GM18873 (cell line): ENCODE results near the gene PRR14L.
"Not testable (repeated sequence)": the region's sequence is repeated elsewhere in the genome, so short reads cannot be mapped to it uniquely, and the experiment has no call there.

Experiments
- ATAC-seq: cut with Tn5 transposase; IDR thresholded peaks from one replicate; pipeline ENCODE4 v1.9.1; 2021; ENCODE audit warnings: mild to moderate bottlenecking, moderate library complexity, moderate number of reproducible peaks; ENCODE audit not compliant: unreplicated experiment, low FRiP score

PRR14L gene

GRCh38 chr22:31683181-31684105 lies 66.5 kb downstream of the PRR14L start:
- ATAC-seq = no peak

DNA sequence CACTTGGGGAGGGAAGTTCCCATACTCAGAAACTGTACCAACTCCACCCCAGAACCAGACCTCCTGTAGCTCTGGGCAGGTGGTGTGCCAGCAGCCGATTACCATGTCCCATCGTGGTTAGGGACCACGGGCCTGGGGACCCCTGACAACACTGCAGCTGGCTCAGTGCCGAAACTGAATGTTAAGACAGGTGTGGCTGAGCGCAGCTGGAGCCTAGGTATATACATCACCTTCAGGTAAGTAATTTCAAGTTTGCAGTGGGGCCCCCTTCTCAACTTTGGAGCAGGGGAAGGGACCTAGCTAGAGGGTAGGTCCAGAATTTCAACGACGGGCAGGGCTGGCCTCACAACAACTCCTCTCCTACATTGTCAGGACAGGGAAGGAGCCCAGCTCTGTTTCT lies 67.2 kb downstream of the PRR14L start:
- no peak for ATAC-seq

- no peak for ATAC-seq
Observed at GRCh38 chr22:31681349-31682345, 68.3 kb downstream of the PRR14L start.

DNA sequence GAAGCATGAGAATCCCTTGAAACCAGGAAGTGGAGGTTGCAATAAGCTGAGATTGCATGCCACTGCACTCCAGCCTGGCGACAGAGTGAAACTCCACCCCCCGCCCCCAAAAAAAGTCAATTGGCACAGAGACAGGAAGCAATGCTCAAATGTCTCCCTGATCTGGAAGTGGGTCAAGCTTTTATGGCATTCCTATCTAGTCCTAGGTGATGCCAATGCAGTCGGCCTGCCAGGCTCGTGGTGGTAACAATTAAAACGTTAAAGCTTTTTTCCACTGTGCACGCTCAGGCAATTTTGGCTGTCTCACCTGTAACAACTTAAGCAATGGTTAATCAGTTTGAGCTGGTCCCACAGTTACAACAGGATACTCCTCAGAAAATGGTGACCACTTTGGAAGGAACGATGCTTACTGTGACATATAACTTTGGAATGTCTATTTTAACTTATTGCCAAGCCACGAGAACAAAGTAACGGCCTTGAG lies 69.0 kb downstream of the PRR14L start:
- no peak for ATAC-seq

DNA sequence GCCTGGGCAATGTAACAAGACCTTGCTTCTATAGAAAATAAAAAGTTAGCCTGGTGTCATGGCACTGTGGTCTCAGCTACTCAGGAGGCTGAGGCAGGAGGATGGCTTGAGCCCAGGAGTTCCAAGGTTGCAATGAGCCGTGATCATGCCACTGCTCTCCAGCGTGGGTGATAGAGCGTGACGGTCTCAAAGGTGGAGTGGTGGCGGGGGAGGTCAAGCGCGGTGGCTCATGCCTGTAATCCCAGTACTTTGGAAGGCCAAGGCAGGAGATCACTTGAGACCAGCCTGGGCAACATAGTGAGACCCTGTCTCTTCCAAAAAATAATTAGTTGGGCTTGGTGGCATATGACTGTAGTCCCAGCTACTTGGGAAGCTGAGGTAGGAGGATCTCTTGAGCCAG lies 71.2 kb downstream of the PRR14L start:
- no peak for ATAC-seq

- no peak for ATAC-seq
Observed at GRCh38 chr22:31676700-31677099, 73.2 kb downstream of the PRR14L start.

DNA sequence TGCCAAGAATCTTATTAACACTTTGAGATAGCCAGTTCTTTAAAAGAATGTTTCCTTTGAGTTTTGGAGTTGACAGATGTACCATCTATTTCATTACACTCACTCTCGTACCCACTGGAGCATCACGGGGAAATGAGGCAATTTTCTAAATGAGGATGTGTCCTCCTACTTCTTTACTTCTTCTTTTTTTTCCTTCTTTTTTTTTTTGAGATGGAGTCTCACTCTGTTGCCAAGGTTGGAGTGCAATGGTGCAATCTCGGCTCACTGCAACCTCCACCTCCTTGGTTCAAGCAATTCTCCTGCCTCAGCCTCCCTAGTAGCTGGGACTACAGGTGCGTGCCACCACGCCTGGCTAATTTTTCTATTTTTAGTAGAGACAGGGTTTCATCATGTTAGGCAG lies 75.7 kb downstream of the PRR14L start:
- not testable (repeated sequence) for ATAC-seq

- ATAC-seq = not testable (repeated sequence)
Observed at GRCh38 chr22:31668849-31669248, 81.1 kb downstream of the PRR14L start.

DNA sequence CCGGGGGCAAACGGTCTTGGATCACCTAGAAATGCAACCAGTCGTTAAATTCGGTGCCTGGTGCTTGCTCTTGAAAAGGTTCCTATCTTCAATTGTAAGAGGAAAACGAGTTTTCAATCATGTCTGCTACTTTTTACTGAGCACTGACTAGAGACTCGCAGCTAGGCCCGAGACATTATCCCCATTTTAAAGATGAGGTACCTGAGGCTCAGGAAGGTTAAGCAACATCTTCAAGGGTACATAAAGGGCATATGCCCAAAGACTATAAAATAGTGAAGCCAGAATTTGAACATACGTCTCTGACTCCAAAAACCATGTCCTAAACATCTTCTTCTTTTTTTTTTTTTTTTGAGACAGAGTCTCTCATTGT lies 87.3 kb downstream of the PRR14L start:
- no peak for ATAC-seq

DNA sequence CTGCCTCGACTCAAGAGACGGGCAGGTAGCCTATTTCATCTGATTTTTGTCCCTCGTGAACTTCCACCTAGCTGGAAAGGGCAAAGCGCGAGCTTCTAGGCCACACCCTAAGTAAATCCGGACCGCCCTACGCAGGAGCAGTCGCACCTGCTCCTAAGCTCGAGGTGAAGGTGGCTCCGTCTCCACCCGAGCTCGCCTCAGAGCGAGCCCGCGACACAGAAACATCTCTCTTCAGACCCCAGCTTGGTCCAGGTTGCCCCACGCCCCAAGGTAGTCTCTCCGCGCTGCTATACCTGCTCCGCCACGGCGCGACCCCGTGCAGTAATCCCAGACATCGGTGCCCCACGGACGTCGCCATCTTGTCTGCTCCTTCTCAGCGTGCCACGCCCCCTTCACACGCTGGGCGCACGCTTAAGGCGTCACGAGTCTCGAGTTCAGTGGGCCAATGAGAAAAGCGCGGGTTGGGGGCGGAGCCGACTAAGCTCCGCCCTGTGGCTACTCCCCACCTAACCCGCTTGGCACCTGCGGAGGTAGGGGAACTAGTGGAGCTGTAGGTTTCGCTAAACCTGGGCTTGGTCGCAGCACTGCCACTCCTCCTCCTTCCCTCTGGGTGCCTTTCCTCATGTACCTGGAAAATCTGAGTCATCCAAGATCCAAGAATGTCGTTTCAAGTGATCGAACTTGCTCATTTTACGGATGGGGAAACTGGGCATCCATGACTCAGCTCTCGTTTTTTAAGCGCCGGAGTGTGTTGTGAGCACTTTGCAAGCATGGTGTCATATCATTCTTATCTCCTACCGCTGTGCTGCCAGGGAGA lies 87.9 kb downstream of the PRR14L start, which contains the start of gene PISD:
Gene PISD, minus strand, starts transcription at position 365 of the 817 bp plus-strand sequence. Its CDS starts 7 bp downstream, at position 358.
- ATAC-seq = peak; percentile 88

- not testable (repeated sequence) for ATAC-seq
Observed at GRCh38 chr22:31660860-31661341, 89.0 kb downstream of the PRR14L start.

DNA sequence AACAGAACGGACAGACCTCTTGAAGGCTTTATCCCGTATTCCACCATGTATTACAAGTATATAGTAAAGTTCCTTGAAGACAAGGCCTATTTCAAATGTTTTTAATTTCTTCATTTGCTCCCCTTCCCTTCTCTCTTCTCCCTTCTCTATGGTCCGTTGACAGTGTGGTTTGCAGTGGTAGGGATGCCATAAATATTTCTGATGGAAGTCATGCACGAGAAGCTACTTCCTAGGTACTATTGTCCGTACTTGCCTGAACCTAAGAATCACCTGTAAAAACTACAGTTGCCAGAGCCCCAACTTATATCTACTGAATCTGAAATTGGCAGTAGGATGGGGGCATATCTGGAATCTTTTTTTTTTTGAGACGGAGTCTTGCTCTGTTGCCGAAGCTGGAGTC lies 90.7 kb downstream of the PRR14L start:
- ATAC-seq = no peak

GRCh38 chr22:31654408-31654807 lies 95.5 kb downstream of the PRR14L start:
- no peak for ATAC-seq

GRCh38 chr22:31653944-31654343 lies 96.0 kb downstream of the PRR14L start:
- ATAC-seq = no peak

DNA sequence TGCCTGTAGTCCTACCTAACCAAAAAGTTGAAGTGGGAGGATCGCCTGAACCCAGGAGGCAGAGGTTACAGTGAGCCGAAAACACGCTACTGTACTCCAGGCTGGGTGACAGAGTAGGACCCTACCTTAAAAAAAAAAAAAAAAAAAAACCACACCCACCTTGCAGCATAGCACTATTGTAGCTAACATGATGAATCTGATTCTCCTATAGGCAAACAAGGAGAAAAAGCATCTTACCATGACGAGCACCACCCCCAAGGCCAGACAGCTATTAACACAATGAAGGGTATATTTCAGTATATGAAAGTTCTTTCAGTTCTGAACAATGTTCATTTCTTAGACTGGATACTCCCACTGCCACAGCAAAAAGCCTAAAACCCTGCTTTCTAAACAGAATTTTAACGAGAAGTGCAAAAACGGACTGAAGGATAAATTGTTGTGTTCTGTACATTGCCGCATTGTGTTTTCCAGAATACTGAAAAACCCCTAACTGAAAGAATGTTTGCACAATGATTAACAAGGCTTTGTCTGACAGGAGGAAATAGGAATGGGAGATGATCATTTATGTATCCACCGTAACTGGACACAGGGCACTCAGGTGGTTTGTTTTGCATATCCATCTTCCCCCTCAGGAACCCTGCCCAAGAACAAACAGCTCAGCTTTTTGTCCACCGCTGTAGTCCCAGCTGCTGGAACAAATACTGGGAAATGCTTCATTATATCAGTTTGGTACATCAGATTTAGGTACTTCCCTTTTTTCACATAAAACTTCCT lies 96.8 kb downstream of the PRR14L start:
- ATAC-seq = no peak

DNA sequence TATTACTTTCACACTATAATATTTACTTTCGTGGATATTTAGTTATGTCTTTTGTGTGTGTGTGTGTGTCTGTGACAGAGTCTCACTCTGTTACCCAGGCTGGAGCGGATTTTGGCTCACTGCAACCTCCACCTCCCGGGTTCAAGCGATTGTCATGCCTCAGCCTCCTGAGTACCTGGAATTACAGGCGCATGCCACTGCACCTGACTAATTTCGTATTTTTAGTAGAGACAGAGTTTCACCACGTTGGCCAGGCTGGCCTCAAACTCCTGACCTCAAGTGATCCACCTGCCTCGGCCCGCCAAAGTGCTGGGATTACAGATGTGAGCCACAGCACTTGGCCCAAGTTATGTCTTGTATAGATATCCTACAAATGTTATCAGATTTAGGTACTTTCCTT lies 97.8 kb downstream of the PRR14L start:
- no peak for ATAC-seq

- ATAC-seq = no peak
Observed at GRCh38 chr22:31651664-31652063, 98.3 kb downstream of the PRR14L start.

DNA sequence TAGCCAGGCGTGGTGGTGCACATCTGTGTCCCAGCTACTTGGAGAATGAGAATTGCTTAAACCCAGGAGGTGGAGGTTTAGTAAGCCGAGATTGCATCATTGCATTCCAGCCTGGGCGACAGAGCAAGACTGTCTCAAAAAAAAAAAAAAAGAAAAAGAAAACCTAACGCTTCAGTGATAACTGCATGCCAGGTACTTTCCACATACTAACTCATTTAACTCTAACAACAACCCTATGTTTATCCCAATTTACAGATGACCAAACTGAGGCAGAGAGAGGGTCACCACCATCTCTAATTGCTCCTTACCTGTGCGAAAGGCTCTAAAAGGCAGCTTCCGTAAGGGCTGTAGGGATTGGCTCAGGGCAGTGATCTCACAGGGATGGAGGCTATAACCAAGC lies 99.5 kb downstream of the PRR14L start:
- ATAC-seq = no peak
